Measurements from ENCODE around the gene MED25.

- TF ChIP-seq POLR2A (IDR thresholded peaks at IDR 0.05) (no peak), POLR2AphosphoS5 (IDR thresholded peaks at IDR 0.05; ENCODE audit: insufficient read depth in 1 of 2, low read depth in 1 of 2) (no peak), CTCF (IDR thresholded peaks at IDR 0.05) (no peak)
Measured at GRCh38 chr19:49802836-49803528, 15.1 kb upstream of the MED25 start.

Measured in vagina (tissue), 2 donors.